ENCODE data around the gene NCOA3. TPM values are rescaled to one million over a fixed set of nuclear protein-coding genes. Genes with fewer than 3 reads are reported as not detected.

The NCOA3 gene
- total and polyA plus RNA-seq, 8 donors = 34.5 to 41.5 (median 38.2) TPM

DNA sequence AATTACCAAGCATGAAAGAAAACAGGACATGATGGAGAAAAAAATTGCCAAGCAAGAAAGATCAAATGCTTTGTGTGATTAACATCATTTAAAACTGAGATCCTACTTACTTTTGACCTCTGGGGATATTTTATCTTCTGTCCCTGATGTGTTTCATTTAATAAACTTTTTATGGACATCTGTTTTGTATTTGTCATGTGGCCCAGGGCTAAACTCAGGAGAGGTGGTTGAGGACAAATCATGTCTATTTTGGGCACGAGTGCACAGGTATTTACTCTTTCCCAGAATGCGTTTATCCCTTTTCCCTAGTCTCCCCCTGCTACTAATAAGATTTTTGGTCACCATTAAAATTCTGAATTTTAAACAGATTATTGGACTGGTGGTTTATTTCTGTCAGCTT is 128.2 kb downstream of the NCOA3 start:
- H3K4me1 ChIP-seq = no peaks in the 10 kb centered on the region
- TF ChIP-seq, protein P1, sequence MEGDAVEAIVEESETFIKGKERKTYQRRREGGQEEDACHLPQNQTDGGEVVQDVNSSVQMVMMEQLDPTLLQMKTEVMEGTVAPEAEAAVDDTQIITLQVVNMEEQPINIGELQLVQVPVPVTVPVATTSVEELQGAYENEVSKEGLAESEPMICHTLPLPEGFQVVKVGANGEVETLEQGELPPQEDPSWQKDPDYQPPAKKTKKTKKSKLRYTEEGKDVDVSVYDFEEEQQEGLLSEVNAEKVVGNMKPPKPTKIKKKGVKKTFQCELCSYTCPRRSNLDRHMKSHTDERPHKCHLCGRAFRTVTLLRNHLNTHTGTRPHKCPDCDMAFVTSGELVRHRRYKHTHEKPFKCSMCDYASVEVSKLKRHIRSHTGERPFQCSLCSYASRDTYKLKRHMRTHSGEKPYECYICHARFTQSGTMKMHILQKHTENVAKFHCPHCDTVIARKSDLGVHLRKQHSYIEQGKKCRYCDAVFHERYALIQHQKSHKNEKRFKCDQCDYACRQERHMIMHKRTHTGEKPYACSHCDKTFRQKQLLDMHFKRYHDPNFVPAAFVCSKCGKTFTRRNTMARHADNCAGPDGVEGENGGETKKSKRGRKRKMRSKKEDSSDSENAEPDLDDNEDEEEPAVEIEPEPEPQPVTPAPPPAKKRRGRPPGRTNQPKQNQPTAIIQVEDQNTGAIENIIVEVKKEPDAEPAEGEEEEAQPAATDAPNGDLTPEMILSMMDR (IDR thresholded peaks at IDR 0.05) = no peak
- no peaks in the 10 kb centered on the region for H3K9me3 ChIP-seq
- H3K4me3 ChIP-seq = no peak overlapping the region
- peaks cover 0 to 95% of the 10 kb centered on the region in 2 donors for H3K36me3 ChIP-seq
- no peaks in the 10 kb centered on the region for H3K27me3 ChIP-seq
- no peak overlapping the region for H3K27ac ChIP-seq
- ATAC-seq = no peak
- no peak for DNase-seq
- intact Hi-C loops (cut with DNase I) = loop anchor here in 1 of 2 donors (10.0 kb wide), 1 partner anchor 215 kb away; no protein-coding TSS in a partner anchor

DNA sequence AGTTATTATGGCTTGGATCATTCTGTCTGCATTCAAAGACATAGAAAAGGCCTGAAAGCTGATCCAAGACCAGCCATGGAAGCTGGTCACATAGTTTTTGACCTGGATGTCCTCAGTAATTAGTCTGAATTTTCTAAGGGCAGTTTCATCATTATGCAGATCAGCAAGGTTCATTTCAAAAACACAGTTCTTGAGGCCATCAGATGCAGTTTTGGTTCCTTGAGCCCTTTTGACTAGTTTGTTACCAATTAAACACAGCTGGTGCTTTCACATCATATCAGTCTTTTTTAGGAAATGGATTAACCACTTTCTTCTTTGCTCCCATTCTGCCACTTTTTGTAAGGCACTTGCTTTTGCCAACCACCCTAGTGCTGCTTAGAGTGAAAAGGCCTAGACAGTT is 129.4 kb downstream of the NCOA3 start:
- no peaks in the 10 kb centered on the region for H3K9me3 ChIP-seq
- H3K4me3 ChIP-seq = no peak overlapping the region
- ATAC-seq (no peak), DNase-seq (no peak)
- H3K27ac ChIP-seq = no peak overlapping the region
- H3K4me1 ChIP-seq = no peaks in the 10 kb centered on the region
- intact Hi-C loops (cut with DNase I) = loop anchor here in 1 of 2 donors (10.0 kb wide), 1 partner anchor 216 kb away; no protein-coding TSS in a partner anchor
- H3K27me3 ChIP-seq = no peaks in the 10 kb centered on the region
- TF ChIP-seq, protein P1 (IDR thresholded peaks at IDR 0.05) = no peak
- H3K36me3 ChIP-seq = peaks cover 0 to 98% of the 10 kb centered on the region in 2 donors

DNA sequence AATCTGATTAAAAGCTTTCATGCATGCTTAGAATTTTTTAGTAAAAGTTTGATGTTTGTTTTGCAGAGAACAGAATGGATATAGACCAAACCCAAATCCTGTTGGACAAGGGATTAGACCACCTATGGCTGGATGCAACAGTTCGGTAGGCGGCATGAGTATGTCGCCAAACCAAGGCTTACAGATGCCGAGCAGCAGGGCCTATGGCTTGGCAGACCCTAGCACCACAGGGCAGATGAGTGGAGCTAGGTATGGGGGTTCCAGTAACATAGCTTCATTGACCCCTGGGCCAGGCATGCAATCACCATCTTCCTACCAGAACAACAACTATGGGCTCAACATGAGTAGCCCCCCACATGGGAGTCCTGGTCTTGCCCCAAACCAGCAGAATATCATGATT is 133.6 kb downstream of the NCOA3 start:
- peaks cover 0 to 99% of the 10 kb centered on the region in 2 donors for H3K36me3 ChIP-seq
- ATAC-seq = no peak
- no peak for DNase-seq
- H3K9me3 ChIP-seq = no peaks in the 10 kb centered on the region
- intact Hi-C loops (cut with DNase I) = loop anchor here in 1 of 2 donors (10.0 kb wide), 1 partner anchor 220 kb away; no protein-coding TSS in a partner anchor
- TF ChIP-seq, protein P1 (IDR thresholded peaks at IDR 0.05) = no peak
- no peak overlapping the region for H3K27ac ChIP-seq
- H3K27me3 ChIP-seq = no peaks in the 10 kb centered on the region
- H3K4me3 ChIP-seq = no peak overlapping the region
- H3K4me1 ChIP-seq = no peaks in the 10 kb centered on the region

DNA sequence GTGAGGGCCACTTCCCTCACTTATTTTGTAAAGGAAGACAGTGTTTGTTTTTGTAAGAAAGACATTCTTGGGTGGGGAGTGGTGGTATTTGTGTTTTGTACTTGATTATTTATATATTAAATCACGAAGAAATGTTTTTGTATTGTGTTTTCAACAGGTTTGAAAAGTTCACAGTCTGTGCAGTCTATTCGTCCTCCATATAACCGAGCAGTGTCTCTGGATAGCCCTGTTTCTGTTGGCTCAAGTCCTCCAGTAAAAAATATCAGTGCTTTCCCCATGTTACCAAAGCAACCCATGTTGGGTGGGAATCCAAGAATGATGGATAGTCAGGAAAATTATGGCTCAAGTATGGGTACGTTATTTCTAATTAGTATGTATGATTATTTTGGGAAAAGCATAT is 137.2 kb downstream of the NCOA3 start:
- intact Hi-C loops (cut with DNase I) = loop anchor here in 1 of 2 donors (10.0 kb wide), 1 partner anchor 224 kb away; no protein-coding TSS in a partner anchor

DNA sequence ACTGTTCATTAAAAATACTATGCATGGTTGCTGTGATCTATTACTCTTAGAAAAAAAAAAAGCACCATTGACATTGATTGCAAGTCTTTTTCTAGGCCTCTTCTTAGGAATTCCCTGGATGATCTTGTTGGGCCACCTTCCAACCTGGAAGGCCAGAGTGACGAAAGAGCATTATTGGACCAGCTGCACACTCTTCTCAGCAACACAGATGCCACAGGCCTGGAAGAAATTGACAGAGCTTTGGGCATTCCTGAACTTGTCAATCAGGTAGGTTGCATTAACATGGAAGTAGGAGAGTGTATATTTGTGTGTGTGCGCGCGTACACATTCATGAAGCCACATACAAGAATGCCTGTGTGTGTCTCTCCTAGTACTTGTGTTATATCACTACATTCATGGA is 140.4 kb downstream of the NCOA3 start:
- TF ChIP-seq, protein P1 (IDR thresholded peaks at IDR 0.05) = no peak
- intact Hi-C loops (cut with DNase I) = no loop called here
- no peak for ATAC-seq
- Histone ChIP-seq H3K27me3 (no peaks in the 10 kb centered on the region), H3K27ac (no peak overlapping the region), H3K36me3 (peaks cover 0 to 96% of the 10 kb centered on the region in 2 donors), H3K4me3 (no peak overlapping the region), H3K9me3 (no peaks in the 10 kb centered on the region), H3K4me1 (no peaks in the 10 kb centered on the region)
- no peak for DNase-seq

More for the DNA sequence above, 137.2 kb downstream of the NCOA3 start:
- TF ChIP-seq, protein P1 (IDR thresholded peaks at IDR 0.05) = no peak
- Histone ChIP-seq H3K4me3 (no peak overlapping the region), H3K4me1 (no peaks in the 10 kb centered on the region), H3K9me3 (no peaks in the 10 kb centered on the region), H3K27me3 (no peaks in the 10 kb centered on the region), H3K36me3 (peaks cover 0 to 97% of the 10 kb centered on the region in 2 donors), H3K27ac (no peak overlapping the region)
- no peak for DNase-seq
- no peak for ATAC-seq
